HT-29 (cell line): Measurements from ENCODE around the gene CRKL. TPM values are rescaled to one million over a fixed set of nuclear protein-coding genes. Genes with fewer than 3 reads are reported as not detected.
"Not testable (repeated sequence)": the region's sequence is repeated elsewhere in the genome, so short reads cannot be mapped to it uniquely, and the experiment has no call there.

Experiments used
- DNase-seq: peaks from one replicate; pipeline ENCODE4 v3.0.0-alpha.2; 2015; ENCODE audit warnings: low spot score
- total RNA-seq: library from RNA; depleted of rRNA; stranded (reverse); fragments of >200 nt; shearing (Covaris generic); gene quantifications from 2 replicates; pipeline ENCODE4 v1.2.3, GENCODE V29; 2014

CRKL gene
- total RNA-seq, 1 experiment from 2014 or later: 77.2 TPM

- not testable (repeated sequence) for DNase-seq
These were observed 15.8 kb upstream of the CRKL start for GRCh38 chr22:20901093-20902033.

GRCh38 chr22:20903093-20903492 is 14.1 kb upstream of the CRKL start:
- DNase-seq: no peak

- no peak for DNase-seq
These were observed 12.9 kb upstream of the CRKL start for GRCh38 chr22:20904008-20904979.

- DNase-seq: no peak
These were observed 12.2 kb upstream of the CRKL start for GRCh38 chr22:20904980-20905355.

GRCh38 chr22:20905415-20906386 is 11.5 kb upstream of the CRKL start:
- no peak for DNase-seq

- no peak for DNase-seq
These were observed 10.8 kb upstream of the CRKL start for GRCh38 chr22:20906387-20906767.

GRCh38 chr22:20908717-20909116 is 8.5 kb upstream of the CRKL start:
- not testable (repeated sequence) for DNase-seq

- no peak for DNase-seq
These were observed 7.5 kb upstream of the CRKL start for GRCh38 chr22:20909543-20910303.

- no peak for DNase-seq
These were observed 4.7 kb upstream of the CRKL start for GRCh38 chr22:20912494-20912893.

GRCh38 chr22:20918663-20919218 is 1.5 kb downstream of the CRKL start:
- peak; percentile 21 for DNase-seq

- peak; percentile 38 for DNase-seq
These were observed 2.5 kb downstream of the CRKL start for GRCh38 chr22:20919718-20920117.

- no peak for DNase-seq
These were observed 3.6 kb downstream of the CRKL start for GRCh38 chr22:20920881-20921203.

- no peak for DNase-seq
These were observed 5.0 kb downstream of the CRKL start for GRCh38 chr22:20922141-20922751.

GRCh38 chr22:20926243-20926642 is 9.0 kb downstream of the CRKL start:
- DNase-seq: no peak

GRCh38 chr22:20927940-20928572 is 10.8 kb downstream of the CRKL start:
- no peak for DNase-seq

- no peak for DNase-seq
These were observed 11.4 kb downstream of the CRKL start for GRCh38 chr22:20928573-20928967.

GRCh38 chr22:20930004-20930403 is 12.8 kb downstream of the CRKL start:
- no peak for DNase-seq

- DNase-seq: not testable (repeated sequence)
These were observed 13.2 kb downstream of the CRKL start for GRCh38 chr22:20930435-20930834.

GRCh38 chr22:20931126-20931654 is 14.0 kb downstream of the CRKL start:
- DNase-seq: no peak
